ENCODE results near the gene LACTB.

LACTB gene

DNA sequence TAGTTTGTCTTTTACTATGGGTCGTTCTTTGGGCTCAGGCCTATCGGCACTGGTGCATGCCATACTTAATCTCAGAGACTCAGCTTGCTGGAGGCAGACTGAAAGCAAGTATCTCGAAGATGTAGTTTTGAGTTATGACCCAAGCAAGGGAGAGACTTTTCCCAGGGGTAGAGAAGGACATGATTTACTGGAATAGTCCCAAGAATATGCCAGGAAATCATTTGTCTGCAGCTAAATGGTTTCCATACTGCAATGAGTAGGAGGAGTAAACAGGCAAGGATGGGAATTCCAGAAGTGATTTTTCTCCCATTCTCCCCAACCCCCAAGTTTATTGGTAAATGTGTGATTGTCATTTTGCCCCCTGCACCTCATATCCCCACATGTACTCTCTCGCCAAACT lies 35.4 kb upstream of the LACTB start:
- TF ChIP-seq POLR2AphosphoS5 (IDR thresholded peaks at IDR 0.05; ENCODE audit: low read depth, low read length): no peak
- TF ChIP-seq SIN3A (IDR thresholded peaks at IDR 0.05; ENCODE audit: borderline replicate concordance, insufficient read depth, low read length): no peak
- TF ChIP-seq FOXP2 (optimal IDR thresholded peaks at IDR 0.05; ENCODE audit: borderline replicate concordance, extremely low read depth, extremely low read length, insufficient read depth): no peak
- TF ChIP-seq TAF1 (IDR thresholded peaks at IDR 0.05; ENCODE audit: borderline replicate concordance, insufficient read depth, low read length): no peak
- no peak for TF ChIP-seq REST (IDR thresholded peaks at IDR 0.05; ENCODE audit: insufficient read depth in 1 of 2, low read depth in 2 of 2, low read length in 2 of 2)

DNA sequence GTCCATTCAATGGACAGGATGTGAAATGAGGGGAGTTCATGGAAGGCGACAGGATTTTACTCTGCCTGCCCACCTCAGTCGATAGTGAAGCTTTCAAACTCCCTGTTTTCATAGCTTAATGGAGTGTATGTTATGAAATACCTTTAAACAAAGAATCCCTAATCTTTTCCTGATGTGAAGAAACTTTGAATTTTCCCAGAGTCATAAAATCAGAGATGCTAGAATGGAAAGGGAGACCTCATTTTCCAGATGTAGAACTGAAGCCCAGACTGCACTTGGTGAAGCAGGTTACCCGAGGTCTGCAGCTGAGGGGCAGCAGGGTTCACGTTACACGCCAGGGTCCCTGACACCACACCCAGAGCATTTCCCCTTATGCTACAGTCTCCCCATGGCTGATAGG lies 34.7 kb upstream of the LACTB start:
- TF ChIP-seq SIN3A (IDR thresholded peaks at IDR 0.05; ENCODE audit: borderline replicate concordance, insufficient read depth, low read length) (no peak), REST (IDR thresholded peaks at IDR 0.05; ENCODE audit: insufficient read depth in 1 of 2, low read depth in 2 of 2, low read length in 2 of 2) (no peak), FOXP2 (optimal IDR thresholded peaks at IDR 0.05; ENCODE audit: borderline replicate concordance, extremely low read depth, extremely low read length, insufficient read depth) (no peak), POLR2AphosphoS5 (IDR thresholded peaks at IDR 0.05; ENCODE audit: low read depth, low read length) (no peak), TAF1 (IDR thresholded peaks at IDR 0.05; ENCODE audit: borderline replicate concordance, insufficient read depth, low read length) (no peak)

DNA sequence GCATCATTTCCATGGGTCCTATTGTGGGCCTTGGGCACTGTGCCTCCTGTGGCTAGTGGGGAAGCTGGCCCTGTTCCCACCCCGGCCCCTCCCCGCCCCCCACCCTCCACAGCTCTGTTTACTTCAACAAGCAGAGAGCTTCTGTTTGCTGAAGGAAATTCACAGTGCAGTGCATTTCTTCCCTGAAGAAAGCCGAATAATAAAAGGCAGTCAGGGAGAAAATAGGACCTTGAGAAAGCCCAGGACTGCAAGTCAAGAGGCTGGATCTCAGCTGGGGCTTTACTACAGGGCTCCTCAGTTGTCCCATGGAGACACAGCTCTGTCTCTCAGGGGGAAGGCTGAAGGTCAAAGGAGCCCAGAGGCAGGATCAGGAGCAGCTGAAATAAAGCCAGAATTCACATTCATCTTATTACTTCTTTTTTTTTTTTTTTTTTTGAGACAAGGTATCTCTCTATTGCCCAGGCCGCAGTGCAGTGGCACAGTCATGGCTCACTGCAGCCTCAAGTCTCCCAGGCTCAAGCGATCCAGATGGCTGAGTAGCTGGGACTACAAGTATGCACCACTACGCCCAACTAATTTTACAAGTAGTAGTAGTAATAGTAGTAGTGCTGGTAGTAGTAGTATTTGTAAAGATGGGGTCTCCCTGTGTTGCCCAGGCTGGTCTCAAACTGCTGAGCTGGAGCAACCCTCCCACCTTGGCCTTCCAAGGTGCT lies 33.0 kb upstream of the LACTB start:
- TF ChIP-seq TAF1 (IDR thresholded peaks at IDR 0.05; ENCODE audit: borderline replicate concordance, insufficient read depth, low read length) (no peak), POLR2AphosphoS5 (IDR thresholded peaks at IDR 0.05; ENCODE audit: low read depth, low read length) (no peak)

- peak in 1 of 2 experiments; percentile 49; a peak in 2 of 4 replicates for TF ChIP-seq REST (IDR thresholded peaks at IDR 0.05; ENCODE audit: insufficient read depth in 1 of 2, low read depth in 2 of 2, low read length in 2 of 2)
- no peak for TF ChIP-seq TAF1 (IDR thresholded peaks at IDR 0.05; ENCODE audit: borderline replicate concordance, insufficient read depth, low read length)
- peak; percentile 56 for TF ChIP-seq FOXP2 (optimal IDR thresholded peaks at IDR 0.05; ENCODE audit: borderline replicate concordance, extremely low read depth, extremely low read length, insufficient read depth)
- TF ChIP-seq POLR2AphosphoS5 (IDR thresholded peaks at IDR 0.05; ENCODE audit: low read depth, low read length): no peak
- TF ChIP-seq SIN3A (IDR thresholded peaks at IDR 0.05; ENCODE audit: borderline replicate concordance, insufficient read depth, low read length): no peak
These were observed 32.2 kb upstream of the LACTB start for GRCh38 chr15:63089260-63090043.

DNA sequence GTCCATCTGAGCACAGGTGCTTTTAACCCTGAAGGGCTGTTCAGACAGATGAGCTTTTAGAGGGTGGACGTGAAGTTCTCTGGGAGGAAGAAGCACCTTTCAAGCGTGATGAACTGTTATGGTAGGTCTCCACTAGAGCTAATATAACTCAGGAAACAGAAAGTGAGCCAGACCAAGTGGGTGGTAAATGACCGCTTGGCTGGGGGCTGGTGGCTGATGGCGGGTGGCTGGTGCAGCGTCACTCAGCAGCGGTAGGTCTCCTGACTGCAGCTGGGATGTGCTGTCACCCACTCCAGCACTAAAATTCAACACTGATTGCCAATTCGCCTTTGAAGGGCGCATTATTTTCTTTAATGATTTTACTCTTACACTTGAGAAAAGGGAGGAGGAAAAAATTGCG lies 31.2 kb upstream of the LACTB start:
- TF ChIP-seq FOXP2 (optimal IDR thresholded peaks at IDR 0.05; ENCODE audit: borderline replicate concordance, extremely low read depth, extremely low read length, insufficient read depth): no peak
- no peak for TF ChIP-seq TAF1 (IDR thresholded peaks at IDR 0.05; ENCODE audit: borderline replicate concordance, insufficient read depth, low read length)
- no peak for TF ChIP-seq POLR2AphosphoS5 (IDR thresholded peaks at IDR 0.05; ENCODE audit: low read depth, low read length)
- no peak for TF ChIP-seq SIN3A (IDR thresholded peaks at IDR 0.05; ENCODE audit: borderline replicate concordance, insufficient read depth, low read length)
- TF ChIP-seq REST (IDR thresholded peaks at IDR 0.05; ENCODE audit: insufficient read depth in 1 of 2, low read depth in 2 of 2, low read length in 2 of 2): no peak
